Measurements from ENCODE around the gene ZNF467.

- TF ChIP-seq POLR2AphosphoS5 (IDR thresholded peaks at IDR 0.05) (no peak), CTCF (IDR thresholded peaks at IDR 0.05) (no peak)
These were observed 54.1 kb downstream of the ZNF467 start for GRCh38 chr7:149719050-149719899.
